Testis (tissue), 3 donors: ENCODE results near the gene KCNN3. TPM values are rescaled to one million over a fixed set of nuclear protein-coding genes. Genes with fewer than 3 reads are reported as not detected.

Experiments
- DNase-seq: peaks from one replicate; pipeline ENCODE4 v3.0.0-alpha.2; 2019
- H3K27ac ChIP-seq, 2 donors: fragments of 200-600 bp; sonication (generic); one replicate each; pipeline ENCODE4 v1.5.1; 2019
- H3K27me3 ChIP-seq: fragments of 200-600 bp; sonication (generic); one replicate; pipeline ENCODE4 v1.5.1; 2019
- H3K36me3 ChIP-seq: fragments of 200-600 bp; sonication (generic); one replicate; pipeline ENCODE4 v1.5.1; 2017; ENCODE audit warnings: low read depth; ENCODE audit errors: missing control alignments
- H3K4me1 ChIP-seq: fragments of 200-600 bp; sonication (generic); one replicate; pipeline ENCODE4 v1.5.1; 2019
- H3K4me3 ChIP-seq, 2 donors: fragments of 200-600 bp; sonication (generic); one replicate each; pipeline ENCODE4 v1.5.1; 2017 to 2019
- H3K9me3 ChIP-seq: fragments of 200-600 bp; sonication (generic); one replicate; pipeline ENCODE4 v1.5.1; 2017
- CTCF ChIP-seq, 3 experiments: fragments of 450-650 bp in 2 of 3; fragments of 200-600 bp in 1 of 3; sonication (generic) in 1 of 3; IDR thresholded peaks; one replicate each; pipeline ENCODE4 v1.5.1; 2016 to 2019; ENCODE audit warnings: antibody characterized with exemption in 3 of 3, mild to moderate bottlenecking in 2 of 3, moderate library complexity in 1 of 3
- POLR2A ChIP-seq: fragments of 450-650 bp; IDR thresholded peaks from one replicate; pipeline ENCODE4 v1.6.1; 2017; ENCODE audit warnings: antibody characterized with exemption, mild to moderate bottlenecking, moderate library complexity
- WGBS, 2 donors: methylation state at CpG; one replicate each; pipeline ENCODE4 v1.1.5; 2018; 5-methylcytosine and 5-hydroxymethylcytosine counted together
- intact Hi-C: fragments of 100-400 bp; cut with DNase I; formaldehyde crosslinking; loops from one replicate; pipeline ENCODE4 v1.15.1; 2023; ENCODE audit warnings: low total_unique reads
- polyA plus RNA-seq: library from polyadenylated mRNA; stranded (reverse); fragments of 350-450 nt; fragmentation: Illumina TruSeq; extraction: RNeasy Lipid Tissue Mini Kit (QIAGEN cat#74804); gene quantifications from one replicate; pipeline ENCODE4 v1.2.3, GENCODE V29; 2014; ENCODE audit warnings: low read depth, low replicate concordance; ENCODE audit not compliant: insufficient read depth
- total RNA-seq, 2 donors: library from RNA; depleted of rRNA; stranded (reverse); fragments of >200 nt; gene quantifications; one replicate each; pipeline ENCODE4 v1.2.3, GENCODE V29; 2016

KCNN3 gene
- total and polyA plus RNA-seq, 3 donors from 2014 or later: 0.24 to 0.78 (median 0.56) TPM

GRCh38 chr1:154764181-154764580 lies 105.9 kb downstream of the KCNN3 start:
- TF ChIP-seq CTCF (IDR thresholded peaks at IDR 0.05) (no peak), POLR2A (no peak)
- Histone ChIP-seq H3K4me3 (no peak overlapping the region), H3K27ac (no peak overlapping the region), H3K36me3 (no peaks in the 10 kb centered on the region), H3K27me3 (no peaks in the 10 kb centered on the region), H3K4me1 (peaks cover 2% of the 10 kb centered on the region), H3K9me3 (no peaks in the 10 kb centered on the region)
- WGBS, 2 donors: 93 to 100% methylated on average over 1 of the region's 1 CpG
- intact Hi-C loops: no loop called here
- DNase-seq: no peak

- Histone ChIP-seq H3K27ac (peak overlapping the region in 1 of 2 donors; percentile 20), H3K36me3 (no peaks in the 10 kb centered on the region), H3K4me3 (peak overlapping the region; percentile 33 to 59), H3K27me3 (no peaks in the 10 kb centered on the region), H3K9me3 (no peaks in the 10 kb centered on the region), H3K4me1 (peaks cover 2% of the 10 kb centered on the region)
- intact Hi-C loops: no loop called here
- 3 to 5% methylated on average over 19 to 52 of the region's 54 CpGs for WGBS, 2 donors
- no peak for TF ChIP-seq POLR2A
- TF ChIP-seq CTCF (IDR thresholded peaks at IDR 0.05): peak; percentile 49 to 69 (median 57)
- DNase-seq: peak; percentile 70
Measured at GRCh38 chr1:154760469-154760933, 109.6 kb downstream of the KCNN3 start.

- intact Hi-C loops: no loop called here
- no peaks in the 10 kb centered on the region for H3K9me3 ChIP-seq
- peak; percentile 11 for DNase-seq
- no peaks in the 10 kb centered on the region for H3K36me3 ChIP-seq
- no peak overlapping the region for H3K27ac ChIP-seq
- H3K27me3 ChIP-seq: no peaks in the 10 kb centered on the region
- H3K4me1 ChIP-seq: peaks cover 2% of the 10 kb centered on the region
- no peak for TF ChIP-seq CTCF (IDR thresholded peaks at IDR 0.05)
- peak overlapping the region in 1 of 2 donors; percentile 59 for H3K4me3 ChIP-seq
- 59 to 73% methylated on average over 8 of the region's 8 CpGs for WGBS, 2 donors
Measured at GRCh38 chr1:154759793-154760192, 110.3 kb downstream of the KCNN3 start.

GRCh38 chr1:154759196-154759595 lies 110.9 kb downstream of the KCNN3 start:
- Histone ChIP-seq H3K4me1 (peaks cover 2% of the 10 kb centered on the region), H3K9me3 (no peaks in the 10 kb centered on the region), H3K27me3 (no peaks in the 10 kb centered on the region), H3K4me3 (no peak overlapping the region), H3K36me3 (no peaks in the 10 kb centered on the region), H3K27ac (no peak overlapping the region)
- 72 to 74% methylated on average over 7 of the region's 7 CpGs for WGBS, 2 donors
- TF ChIP-seq POLR2A (no peak), CTCF (IDR thresholded peaks at IDR 0.05) (no peak)
- intact Hi-C loops: no loop called here
- no peak for DNase-seq

GRCh38 chr1:154758346-154758745 lies 111.7 kb downstream of the KCNN3 start:
- intact Hi-C loops: no loop called here
- H3K4me3 ChIP-seq: no peak overlapping the region
- no peaks in the 10 kb centered on the region for H3K27me3 ChIP-seq
- 89 to 91% methylated on average over 6 of the region's 6 CpGs for WGBS, 2 donors
- no peaks in the 10 kb centered on the region for H3K36me3 ChIP-seq
- no peaks in the 10 kb centered on the region for H3K9me3 ChIP-seq
- H3K4me1 ChIP-seq: peaks cover 2% of the 10 kb centered on the region
- H3K27ac ChIP-seq: no peak overlapping the region
- TF ChIP-seq CTCF (IDR thresholded peaks at IDR 0.05) (no peak), POLR2A (no peak)
- DNase-seq: no peak
